Measurements from ENCODE around the gene UGT1A9. TPM values are rescaled to one million over a fixed set of nuclear protein-coding genes. Genes with fewer than 3 reads are reported as not detected.

The UGT1A9 gene
- total RNA-seq, 1 donor from 2014 or later = not detected

- H3K27me3 ChIP-seq = no peaks in the 10 kb centered on the region
- no peak overlapping the region for H3K27ac ChIP-seq
- H3K36me3 ChIP-seq = no peaks in the 10 kb centered on the region
- H3K4me3 ChIP-seq = no peak overlapping the region
- intact Hi-C loops (cut with DNase I) = no loop called here
- H3K9me3 ChIP-seq = no peaks in the 10 kb centered on the region
- H3K4me1 ChIP-seq = no peaks in the 10 kb centered on the region
- TF ChIP-seq CTCF (IDR thresholded peaks at IDR 0.05) = no peak
- no peak for DNase-seq (ENCODE audit: low spot score in 2 of 2)
Measured at GRCh38 chr2:233780771-233781170, 109.1 kb downstream of the UGT1A9 start.

GRCh38 chr2:233789554-233789953 is 117.9 kb downstream of the UGT1A9 start:
- no peaks in the 10 kb centered on the region for H3K9me3 ChIP-seq
- H3K4me1 ChIP-seq = no peaks in the 10 kb centered on the region
- no peak overlapping the region for H3K27ac ChIP-seq
- intact Hi-C loops (cut with DNase I) = no loop called here
- no peak for DNase-seq (ENCODE audit: low spot score in 2 of 2)
- H3K27me3 ChIP-seq = no peaks in the 10 kb centered on the region
- H3K36me3 ChIP-seq = no peaks in the 10 kb centered on the region
- no peak for TF ChIP-seq CTCF (IDR thresholded peaks at IDR 0.05)
- no peak overlapping the region for H3K4me3 ChIP-seq

GRCh38 chr2:233791151-233791882 is 119.6 kb downstream of the UGT1A9 start:
- H3K27me3 ChIP-seq = no peaks in the 10 kb centered on the region
- H3K4me3 ChIP-seq = no peak overlapping the region
- H3K9me3 ChIP-seq = no peaks in the 10 kb centered on the region
- no peaks in the 10 kb centered on the region for H3K4me1 ChIP-seq
- no peak for DNase-seq (ENCODE audit: low spot score in 2 of 2)
- no peak for TF ChIP-seq CTCF (IDR thresholded peaks at IDR 0.05)
- no peaks in the 10 kb centered on the region for H3K36me3 ChIP-seq
- intact Hi-C loops (cut with DNase I) = no loop called here
- no peak overlapping the region for H3K27ac ChIP-seq

GRCh38 chr2:233791883-233792329 is 120.2 kb downstream of the UGT1A9 start:
- no peaks in the 10 kb centered on the region for H3K4me1 ChIP-seq
- intact Hi-C loops (cut with DNase I) = no loop called here
- H3K9me3 ChIP-seq = no peaks in the 10 kb centered on the region
- no peak overlapping the region for H3K27ac ChIP-seq
- H3K36me3 ChIP-seq = no peaks in the 10 kb centered on the region
- DNase-seq (ENCODE audit: low spot score in 2 of 2) = no peak
- no peak for TF ChIP-seq CTCF (IDR thresholded peaks at IDR 0.05)
- no peaks in the 10 kb centered on the region for H3K27me3 ChIP-seq
- H3K4me3 ChIP-seq = no peak overlapping the region

- Histone ChIP-seq H3K4me3 (no peak overlapping the region), H3K27me3 (no peaks in the 10 kb centered on the region), H3K36me3 (no peaks in the 10 kb centered on the region), H3K4me1 (no peaks in the 10 kb centered on the region), H3K27ac (no peak overlapping the region), H3K9me3 (no peaks in the 10 kb centered on the region)
- TF ChIP-seq CTCF (IDR thresholded peaks at IDR 0.05) = no peak
- no peak for DNase-seq (ENCODE audit: low spot score in 2 of 2)
- intact Hi-C loops (cut with DNase I) = no loop called here
Measured at GRCh38 chr2:233792720-233793119, 121.0 kb downstream of the UGT1A9 start.
